HepG2 (cell line): Measurements from ENCODE around the gene PHF13. TPM values are rescaled to one million over a fixed set of nuclear protein-coding genes. Genes with fewer than 3 reads are reported as not detected.

ENCODE experiments used
- CENPT ChIP-seq: sonication (generic); formaldehyde crosslinking; IDR thresholded peaks from 2 replicates; pipeline ENCODE4 v1.8.0; 2022; ENCODE audit warnings: low read depth, mild to moderate bottlenecking, moderate library complexity, missing genetic modification reagents
- DMAP1 ChIP-seq: IDR thresholded peaks from 2 replicates; pipeline ENCODE4 v1.6.1; 2016
- DNMT3B ChIP-seq: conservative IDR thresholded peaks from 2 replicates; pipeline ENCODE4 v1.6.1; 2016; ENCODE audit warnings: missing biosample characterization, control low read depth
- ELF1 ChIP-seq: sonication (generic); formaldehyde crosslinking; IDR thresholded peaks from 2 replicates; pipeline ENCODE4 v1.4.0; 2020; ENCODE audit warnings: missing genetic modification reagents
- HIC2 ChIP-seq: sonication (generic); formaldehyde crosslinking; IDR thresholded peaks from 2 replicates; pipeline ENCODE4 v1.9.0; 2022; ENCODE audit warnings: low read depth, missing genetic modification reagents
- HMG20B ChIP-seq: conservative IDR thresholded peaks from 2 replicates; pipeline ENCODE4 v1.6.1; 2016; ENCODE audit warnings: missing genetic modification reagents, missing compliant biosample characterization
- HNF1B ChIP-seq: sonication (generic); formaldehyde crosslinking; IDR thresholded peaks from 2 replicates; pipeline ENCODE4 v1.5.1; 2020; ENCODE audit warnings: mild to moderate bottlenecking, moderate library complexity, missing genetic modification reagents
- MED8 ChIP-seq: sonication (generic); formaldehyde crosslinking; IDR thresholded peaks from 2 replicates; pipeline ENCODE4 v1.8.1; 2023; ENCODE audit warnings: mild to moderate bottlenecking, missing genetic modification reagents; ENCODE audit not compliant: insufficient replicate concordance
- MXD3 ChIP-seq: IDR thresholded peaks from 2 replicates; pipeline ENCODE4 v1.6.1; 2016; ENCODE audit warnings: mild to moderate bottlenecking, missing biosample characterization, missing genetic modification reagents
- NCOA1 ChIP-seq: sonication (generic); formaldehyde crosslinking; IDR thresholded peaks from 2 replicates; pipeline ENCODE4 v1.9.0; 2021; ENCODE audit warnings: missing genetic modification reagents
- RAD51 ChIP-seq: fragments of 450-650 bp; IDR thresholded peaks from 2 replicates; pipeline ENCODE4 v1.6.1; 2016; ENCODE audit warnings: borderline replicate concordance
- RBFOX2 ChIP-seq: fragments of 200-400 bp; formaldehyde crosslinking; IDR thresholded peaks from 2 replicates; pipeline ENCODE4 v1.6.1; 2017; ENCODE audit warnings: low read depth, mild to moderate bottlenecking, low read length
- REXO4 ChIP-seq: sonication (generic); formaldehyde crosslinking; IDR thresholded peaks from 2 replicates; pipeline ENCODE4 v1.8.0; 2022; ENCODE audit warnings: missing genetic modification reagents, mild to moderate bottlenecking, borderline replicate concordance
- TEAD3 ChIP-seq: optimal IDR thresholded peaks from 2 replicates; pipeline ENCODE3; 2016; ENCODE audit warnings: borderline replicate concordance
- TFAP4 ChIP-seq: sonication (generic); IDR thresholded peaks from 2 replicates; pipeline ENCODE4 v1.6.1; 2016; ENCODE audit warnings: low read depth, borderline replicate concordance
- ZNF142 ChIP-seq: sonication (generic); formaldehyde crosslinking; IDR thresholded peaks from 2 replicates; pipeline ENCODE4 v1.4.0; 2020; ENCODE audit warnings: missing genetic modification reagents
- ZNF20 ChIP-seq: sonication (generic); formaldehyde crosslinking; IDR thresholded peaks from 2 replicates; pipeline ENCODE4 v1.4.0; 2020; ENCODE audit warnings: mild to moderate bottlenecking, moderate library complexity, missing genetic modification reagents
- ZSCAN9 ChIP-seq: IDR thresholded peaks from 2 replicates; pipeline ENCODE4 v1.6.1; 2016; ENCODE audit warnings: borderline replicate concordance
- polyA plus RNA-seq, 8 experiments: library from polyadenylated mRNA; depleted of rRNA in 3 of 8; stranded (reverse) in 7 of 8; unstranded in 1 of 8; fragments of >200 nt; fragmentation: Illumina TruSeq in 4 of 8; extraction: Trizol in 4 of 8; gene quantifications; 2 replicates each; pipeline versions ENCODE4 v1.2.1 to v1.2.3, GENCODE V29; 2011 to 2016; ENCODE audit warnings: low read depth in 4 of 8, missing spikeins in 1 of 8, mixed read lengths in 1 of 8; ENCODE audit not compliant: insufficient read depth in 1 of 8
- total RNA-seq, 5 experiments: library from RNA; depleted of rRNA; stranded (reverse); fragments of >200 nt; fragmentation: Illumina TruSeq; extraction: Trizol; gene quantifications; 2 replicates each; pipeline ENCODE4 v1.2.3, GENCODE V29; 2016; ENCODE audit warnings: low read depth in 1 of 5

Gene PHF13
- total and polyA plus RNA-seq, 2 of the 13 experiments (the other 11 are each of a cell fraction or from before 2014, with no cell fraction given), result 4.7 to 7.4 TPM

GRCh38 chr1:6624710-6625583 is 11.4 kb downstream of the PHF13 start, which contains the start of gene THAP3 (continued):
- TF ChIP-seq HIC2 (CRISPR knock-in tag) (0 out of 2 replicates have a peak, but pooled peaks have one; percentile 21), REXO4 (CRISPR knock-in tag) (no peak), ZNF20 (CRISPR knock-in tag) (no peak), MXD3 (CRISPR knock-in tag) (no peak; the same call in 1 of the 2 replicates), TEAD3 (CRISPR knock-in tag) (no peak), HNF1B (CRISPR knock-in tag) (no peak), HMG20B (CRISPR knock-in tag) (no peak), ELF1 (CRISPR knock-in tag) (no peak), RBFOX2 (peak; percentile 80), RAD51 (no peak), ZSCAN9 (CRISPR knock-in tag) (no peak), NCOA1 (no peak), MED8 (CRISPR knock-in tag) (peak; percentile 30), DMAP1 (CRISPR knock-in tag) (peak; percentile 61; the same call in 1 of the 2 replicates), CENPT (no peak), TFAP4 (no peak; the same call in 1 of the 2 replicates), DNMT3B (CRISPR knock-in tag) (no peak), ZNF142 (CRISPR knock-in tag) (no peak)
